Activated CD8-positive, alpha-beta T cell treated with anti-CD3 and anti-CD28 coated beads, Interleukin-2, amount 10 ng/mL, durations not matched to agents 7 days and 5 days (primary cell): Measurements from ENCODE around the gene SLC32A1. TPM values are rescaled to one million over a fixed set of nuclear protein-coding genes. Genes with fewer than 3 reads are reported as not detected.

ENCODE experiments used
- ATAC-seq: fragments of 150-1000 bp; cut with Tn5 transposase; one replicate; pipeline ENCODE4 v1.10.0; 2021; ENCODE audit warnings: moderate library complexity
- CTCF ChIA-PET: fragments of 350-600 bp; sonication (Branson Sonifier 250); formaldehyde crosslinking; loops from one replicate; lab custom pipeline; 2021; ENCODE audit warnings: antibody characterized with exemption; lab: Charles Lee
- POLR2A ChIA-PET: fragments of 350-600 bp; sonication (Branson Sonifier 250); formaldehyde crosslinking; loops from one replicate; lab custom pipeline; 2021; ENCODE audit warnings: antibody characterized with exemption; lab: Charles Lee
- DNase-seq: peaks from one replicate; pipeline ENCODE4 v3.0.0-alpha.2; 2020
- H3K27ac Mint-ChIP-seq: one replicate; pipeline ENCODE4 v1.8.0; 2021; ENCODE audit warnings: mild to moderate bottlenecking, mixed read lengths
- H3K27me3 Mint-ChIP-seq: one replicate; pipeline ENCODE4 v1.8.0; 2021; ENCODE audit warnings: low read depth, mixed read lengths
- H3K36me3 Mint-ChIP-seq: one replicate; pipeline ENCODE4 v1.8.0; 2021; ENCODE audit warnings: low read depth, mixed read lengths
- H3K4me1 Mint-ChIP-seq: one replicate; pipeline ENCODE4 v1.8.0; 2021; ENCODE audit warnings: low read depth, mixed read lengths
- H3K4me3 Mint-ChIP-seq: one replicate; pipeline ENCODE4 v1.8.0; 2021; ENCODE audit warnings: mild to moderate bottlenecking, mixed read lengths
- H3K9me3 Mint-ChIP-seq: one replicate; pipeline ENCODE4 v1.8.0; 2022; ENCODE audit warnings: mixed read lengths; ENCODE audit not compliant: insufficient read depth
- total RNA-seq, 2 experiments: library from RNA; stranded (reverse); gene quantifications; one replicate each; pipeline ENCODE4 v1.2.3, GENCODE V29; 2021

SLC32A1 gene
- total RNA-seq, 2 experiments from 2014 or later: not detected

DNA sequence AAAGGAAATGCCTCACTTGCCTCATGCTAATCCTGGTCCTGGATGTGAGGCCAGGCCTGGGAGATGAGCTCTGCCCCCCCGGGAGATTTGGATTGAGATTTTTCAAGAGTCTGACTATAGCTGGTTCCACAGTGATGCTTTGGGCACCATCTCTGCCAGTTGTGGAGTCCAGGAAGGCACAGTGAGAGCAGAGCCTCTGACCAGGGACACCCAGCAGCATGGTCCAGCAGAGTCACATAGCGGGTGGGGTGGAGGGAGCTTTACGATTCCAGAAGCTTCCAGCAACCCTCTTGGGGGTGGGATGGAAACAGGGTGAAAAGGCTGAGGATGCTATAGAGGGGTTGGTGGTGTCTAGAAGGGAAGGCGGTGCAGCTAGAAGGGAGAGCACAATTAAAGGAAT is 8.7 kb downstream of the SLC32A1 start:
- no peak overlapping the region for H3K4me3 Mint-ChIP-seq
- ChIA-PET POLR2A (no interaction called here), CTCF (interaction anchor here (0.6 to 4.0 kb wide), 4 partner anchors 16 to 256 kb away, joined by 3 to 26 read pairs (median 6); no protein-coding TSS in a partner anchor)
- no peak overlapping the region for H3K27ac Mint-ChIP-seq
- peaks cover 78% of the 10 kb centered on the region for H3K27me3 Mint-ChIP-seq
- H3K4me1 Mint-ChIP-seq: peaks cover 24% of the 10 kb centered on the region
- ATAC-seq (no peak), DNase-seq (no peak)
- H3K36me3 Mint-ChIP-seq: peaks cover 13% of the 10 kb centered on the region
- peaks cover 7% of the 10 kb centered on the region for H3K9me3 Mint-ChIP-seq

DNA sequence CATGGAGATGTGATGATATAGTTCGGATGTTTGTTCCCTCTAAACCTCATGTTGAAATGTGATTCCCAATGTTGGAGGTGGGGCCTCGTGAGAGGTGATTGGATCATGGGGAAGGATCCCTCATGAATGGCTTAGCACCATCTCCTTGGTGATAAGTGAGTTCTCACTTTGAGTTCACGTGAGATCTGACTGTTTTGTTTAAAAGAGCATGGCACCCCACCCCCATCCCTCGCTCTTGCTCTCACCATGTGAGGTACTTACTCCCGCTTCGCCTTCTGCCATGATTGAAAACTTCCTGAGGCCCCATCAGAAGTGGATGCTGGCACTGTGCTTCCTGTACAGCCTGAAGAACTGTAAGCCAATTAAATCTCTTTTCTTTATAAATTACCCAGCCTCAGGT is 10.9 kb downstream of the SLC32A1 start:
- no peak overlapping the region for H3K4me3 Mint-ChIP-seq
- DNase-seq: no peak
- no peak for ATAC-seq
- peaks cover 63% of the 10 kb centered on the region for H3K27me3 Mint-ChIP-seq
- peaks cover 2% of the 10 kb centered on the region for H3K36me3 Mint-ChIP-seq
- H3K4me1 Mint-ChIP-seq: peaks cover 10% of the 10 kb centered on the region
- H3K9me3 Mint-ChIP-seq: no peaks in the 10 kb centered on the region
- no peak overlapping the region for H3K27ac Mint-ChIP-seq
- ChIA-PET POLR2A (no interaction called here), CTCF (interaction anchor here (1.2 to 1.5 kb wide), 2 partner anchors 11 to 15 kb away, joined by 3 read pairs; partner anchors contain the start of gene SLC32A1)

DNA sequence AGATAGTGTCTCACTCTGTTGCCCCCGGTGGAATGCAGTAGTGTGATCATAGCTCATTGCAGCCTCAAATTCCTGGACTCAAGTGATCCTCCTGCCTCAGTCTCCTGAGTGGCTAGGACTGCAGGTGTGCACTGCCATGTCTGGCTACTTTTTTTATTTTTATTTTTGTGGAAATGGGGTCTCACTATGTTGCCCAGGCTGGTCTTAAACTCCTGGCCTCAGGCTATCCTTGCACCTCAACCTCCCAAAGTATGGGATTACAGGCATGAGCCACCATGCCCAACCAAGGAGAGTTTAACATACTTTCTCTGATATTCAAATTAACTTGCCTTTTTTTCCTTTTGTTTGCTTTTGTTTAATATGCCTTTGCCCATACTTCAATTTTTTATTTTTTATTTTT is 13.6 kb downstream of the SLC32A1 start:
- ATAC-seq: no peak
- POLR2A ChIA-PET: no interaction called here
- CTCF ChIA-PET: no interaction called here
- Mint-ChIP-seq H3K36me3 (no peaks in the 10 kb centered on the region), H3K4me3 (no peak overlapping the region), H3K27ac (no peak overlapping the region), H3K27me3 (peaks cover 65% of the 10 kb centered on the region), H3K4me1 (no peaks in the 10 kb centered on the region), H3K9me3 (no peaks in the 10 kb centered on the region)
- no peak for DNase-seq

- peaks cover 4% of the 10 kb centered on the region for H3K36me3 Mint-ChIP-seq
- H3K27me3 Mint-ChIP-seq: peaks cover 25% of the 10 kb centered on the region
- H3K4me1 Mint-ChIP-seq: peaks cover 22% of the 10 kb centered on the region
- no peaks in the 10 kb centered on the region for H3K9me3 Mint-ChIP-seq
- no peak overlapping the region for H3K27ac Mint-ChIP-seq
- POLR2A ChIA-PET: no interaction called here
- CTCF ChIA-PET: no interaction called here
- no peak for ATAC-seq
- H3K4me3 Mint-ChIP-seq: no peak overlapping the region
- DNase-seq: no peak
These were observed 21.5 kb downstream of the SLC32A1 start for GRCh38 chr20:38745757-38746156.

- no peaks in the 10 kb centered on the region for H3K9me3 Mint-ChIP-seq
- CTCF ChIA-PET: interaction anchor here (1.5 to 5.8 kb wide), 4 partner anchors 16 to 214 kb away, joined by 4 to 59 read pairs (median 20); no protein-coding TSS in a partner anchor
- peak overlapping the region; percentile 39 for H3K27ac Mint-ChIP-seq
- no peak for DNase-seq
- peaks cover 7% of the 10 kb centered on the region for H3K27me3 Mint-ChIP-seq
- peaks cover 29% of the 10 kb centered on the region for H3K4me1 Mint-ChIP-seq
- ATAC-seq: no peak
- H3K36me3 Mint-ChIP-seq: peaks cover 8% of the 10 kb centered on the region
- POLR2A ChIA-PET: interaction anchor here (0.7 to 2.6 kb wide), 3 partner anchors 22 to 172 kb away, joined by 3 to 14 read pairs (median 4); partner anchors contain the start of gene PPP1R16B
- H3K4me3 Mint-ChIP-seq: peak overlapping the region; percentile 93
These were observed 23.3 kb downstream of the SLC32A1 start for GRCh38 chr20:38747495-38748096.

DNA sequence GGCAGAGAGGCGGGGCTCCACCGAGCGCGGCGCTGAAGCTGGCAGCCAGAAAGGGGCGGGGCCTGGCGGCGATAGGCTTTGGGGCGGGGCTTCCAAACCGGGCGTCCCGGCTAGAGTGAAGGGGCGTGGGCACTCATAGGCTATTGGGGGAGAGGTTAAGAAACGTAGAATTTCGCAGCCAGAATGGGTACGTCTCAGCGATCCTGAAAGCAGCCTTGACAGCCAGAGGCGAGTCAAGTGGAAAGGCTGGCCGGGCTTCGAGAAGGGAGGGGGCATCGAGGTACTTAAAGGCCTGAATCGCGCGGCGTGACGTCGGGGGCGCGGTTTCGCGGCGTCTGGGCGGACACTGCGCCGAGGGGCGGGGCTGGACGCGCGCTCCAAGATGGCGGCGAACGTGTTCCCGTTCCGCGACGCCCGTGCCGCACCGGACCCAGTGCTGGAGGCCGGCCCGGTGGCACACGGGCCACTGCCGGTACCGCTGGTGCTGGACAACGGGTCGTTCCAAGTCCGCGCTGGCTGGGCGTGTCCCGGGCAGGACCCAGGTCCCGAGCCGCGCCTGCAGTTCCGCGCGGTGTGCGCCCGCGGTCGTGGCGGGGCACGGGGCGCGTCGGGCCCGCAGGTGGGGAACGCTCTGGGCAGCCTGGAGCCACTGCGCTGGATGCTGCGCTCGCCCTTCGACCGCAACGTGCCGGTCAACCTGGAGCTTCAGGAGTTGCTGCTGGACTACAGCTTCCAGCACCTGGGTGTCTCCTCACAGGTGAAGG is 24.0 kb downstream of the SLC32A1 start, which contains the start of gene ACTR5:
ACTR5 (plus strand) TSS at position 364 of the 764 bp plus-strand sequence; CDS start at position 383, 19 bp downstream.
- CTCF ChIA-PET: interaction anchor here (0.7 to 5.8 kb wide), 8 partner anchors 9 to 301 kb away, joined by 3 to 59 read pairs (median 4); no protein-coding TSS in a partner anchor
- peak; percentile 92 for ATAC-seq

DNA sequence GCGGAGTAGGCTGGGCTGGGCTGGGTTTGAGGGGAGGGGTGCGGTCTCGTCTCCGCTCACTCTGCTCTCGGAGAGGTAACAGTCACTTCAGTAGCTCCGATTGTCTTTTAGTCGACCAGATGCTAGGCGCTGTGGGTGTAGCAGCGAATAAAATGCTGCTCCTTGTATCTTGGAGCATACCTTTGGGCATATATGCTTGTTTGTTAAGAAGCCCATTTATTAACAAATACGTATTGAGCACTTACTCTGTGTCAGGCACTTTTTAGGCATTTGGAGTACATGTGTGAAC is 24.5 kb downstream of the SLC32A1 start:
- CTCF ChIA-PET: interaction anchor here (0.7 to 5.8 kb wide), 10 partner anchors 9 to 516 kb away, joined by 3 to 59 read pairs (median 4); no protein-coding TSS in a partner anchor
- peak overlapping the region; percentile 82 for H3K27ac Mint-ChIP-seq
- peaks cover 29% of the 10 kb centered on the region for H3K4me1 Mint-ChIP-seq
- peaks cover under 1% of the 10 kb centered on the region for H3K27me3 Mint-ChIP-seq
- H3K9me3 Mint-ChIP-seq: no peaks in the 10 kb centered on the region
- DNase-seq (peak; percentile 70), ATAC-seq (peak; percentile 59)
- H3K4me3 Mint-ChIP-seq: peak overlapping the region; percentile 93
- POLR2A ChIA-PET: interaction anchor here (1.1 to 2.6 kb wide), 2 partner anchors 23 to 57 kb away, joined by 4 to 14 read pairs; partner anchors contain the start of gene PPP1R16B
- H3K36me3 Mint-ChIP-seq: peaks cover 11% of the 10 kb centered on the region

More for the DNA sequence above, 24.0 kb downstream of the SLC32A1 start, which contains the start of gene ACTR5:
- peaks cover 10% of the 10 kb centered on the region for H3K36me3 Mint-ChIP-seq
- no peaks in the 10 kb centered on the region for H3K9me3 Mint-ChIP-seq
- DNase-seq: peak; percentile 97
- peaks cover 5% of the 10 kb centered on the region for H3K27me3 Mint-ChIP-seq
- peaks cover 29% of the 10 kb centered on the region for H3K4me1 Mint-ChIP-seq
- POLR2A ChIA-PET: interaction anchor here (0.7 to 2.6 kb wide), 3 partner anchors 23 to 172 kb away, joined by 3 to 14 read pairs (median 4); partner anchors contain the start of gene PPP1R16B
- peak within 1 kb of the TSS; percentile 93 for H3K4me3 Mint-ChIP-seq
- peak within 1 kb of the TSS; percentile 97 for H3K27ac Mint-ChIP-seq

DNA sequence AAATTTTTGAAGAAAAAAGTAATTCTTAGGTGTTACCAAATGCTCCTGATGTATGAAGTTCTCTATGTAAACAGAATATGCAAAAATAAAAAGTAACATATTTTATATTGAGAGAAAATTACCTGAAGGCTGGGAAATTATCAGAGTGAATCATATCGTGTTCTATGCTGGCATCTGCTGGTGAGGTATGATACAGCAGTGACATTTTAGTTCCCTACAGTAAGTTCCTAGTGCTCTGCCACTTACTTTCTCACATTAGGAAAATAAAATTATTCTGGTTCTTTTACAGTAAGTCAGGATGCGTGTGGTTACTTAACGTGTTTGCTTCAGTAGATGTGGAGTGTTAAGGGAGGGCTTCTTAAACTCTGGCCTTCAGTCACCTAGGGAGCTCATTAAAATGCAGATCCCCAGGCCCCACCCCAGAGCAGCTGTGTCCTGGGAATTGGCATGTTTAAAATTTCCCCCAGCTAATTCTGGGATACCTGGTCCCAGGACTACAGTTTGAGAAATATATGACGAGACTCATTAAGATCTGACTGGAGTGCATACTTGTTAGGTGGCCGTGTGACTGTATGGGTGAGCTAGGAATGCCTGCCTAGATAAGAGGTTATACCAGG is 27.2 kb downstream of the SLC32A1 start:
- ChIA-PET POLR2A (no interaction called here), CTCF (interaction anchor here (0.6 to 5.8 kb wide), 33 partner anchors 11 to 305 kb away, joined by 3 to 59 read pairs (median 5); partner anchors contain the start of genes DHX35, PPP1R16B and SLC32A1)
- H3K4me3 Mint-ChIP-seq: no peak overlapping the region
- no peak for ATAC-seq
- H3K27ac Mint-ChIP-seq: no peak overlapping the region
- H3K27me3 Mint-ChIP-seq: no peaks in the 10 kb centered on the region
- H3K4me1 Mint-ChIP-seq: peaks cover 32% of the 10 kb centered on the region
- H3K36me3 Mint-ChIP-seq: peaks cover 28% of the 10 kb centered on the region
- no peaks in the 10 kb centered on the region for H3K9me3 Mint-ChIP-seq
- DNase-seq: peak; percentile 54

GRCh38 chr20:38752029-38752428 is 27.7 kb downstream of the SLC32A1 start:
- no peaks in the 10 kb centered on the region for H3K9me3 Mint-ChIP-seq
- ATAC-seq (no peak), DNase-seq (no peak)
- H3K27me3 Mint-ChIP-seq: no peaks in the 10 kb centered on the region
- ChIA-PET POLR2A (no interaction called here), CTCF (interaction anchor here (0.6 to 5.8 kb wide), 30 partner anchors 11 to 306 kb away, joined by 3 to 59 read pairs (median 4); partner anchors contain the start of genes PPP1R16B and SLC32A1)
- peaks cover 29% of the 10 kb centered on the region for H3K36me3 Mint-ChIP-seq
- H3K27ac Mint-ChIP-seq: no peak overlapping the region
- H3K4me1 Mint-ChIP-seq: peaks cover 32% of the 10 kb centered on the region
- H3K4me3 Mint-ChIP-seq: no peak overlapping the region

GRCh38 chr20:38754924-38755323 is 30.6 kb downstream of the SLC32A1 start:
- Mint-ChIP-seq H3K27me3 (no peaks in the 10 kb centered on the region), H3K4me3 (no peak overlapping the region), H3K4me1 (peaks cover 13% of the 10 kb centered on the region), H3K36me3 (peaks cover 37% of the 10 kb centered on the region), H3K27ac (no peak overlapping the region), H3K9me3 (no peaks in the 10 kb centered on the region)
- ATAC-seq: no peak
- ChIA-PET POLR2A (no interaction called here), CTCF (interaction anchor here (1.2 to 2.1 kb wide), 2 partner anchors 96 to 106 kb away, joined by 3 to 6 read pairs; no protein-coding TSS in a partner anchor)
- no peak for DNase-seq

DNA sequence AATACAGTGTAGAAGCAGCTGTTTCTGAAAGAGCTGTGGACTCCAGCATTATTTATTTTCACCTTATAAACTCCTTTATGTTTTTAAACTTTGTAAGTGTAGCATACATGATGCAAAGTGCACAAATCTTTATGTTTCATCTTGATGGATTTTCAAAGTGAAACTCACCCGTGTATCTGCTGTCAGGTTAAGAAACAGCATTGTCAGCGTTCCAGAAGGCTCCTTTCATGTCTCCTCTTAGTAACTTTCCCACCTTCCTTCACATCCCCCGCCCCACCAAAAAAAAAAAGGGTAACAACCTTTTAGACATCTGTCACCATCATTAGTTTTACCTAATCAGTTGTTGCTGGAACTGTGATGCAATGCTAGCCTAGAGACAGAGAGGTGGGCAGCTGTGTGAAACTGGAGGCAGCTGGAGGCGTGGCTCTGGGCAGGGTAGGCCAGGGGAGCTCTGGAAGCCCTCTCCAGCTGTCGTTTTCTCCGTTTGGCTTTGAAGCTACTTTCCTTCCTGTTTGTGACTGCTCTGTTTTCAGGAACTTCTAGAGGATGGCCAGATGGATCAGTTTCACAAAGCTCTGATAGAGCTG is 31.1 kb downstream of the SLC32A1 start:
- POLR2A ChIA-PET: no interaction called here
- DNase-seq (no peak), ATAC-seq (no peak)
- CTCF ChIA-PET: interaction anchor here (1.2 to 2.1 kb wide), 2 partner anchors 97 to 106 kb away, joined by 3 to 6 read pairs; no protein-coding TSS in a partner anchor
- H3K4me3 Mint-ChIP-seq: no peak overlapping the region
- peaks cover 37% of the 10 kb centered on the region for H3K36me3 Mint-ChIP-seq
- peaks cover 9% of the 10 kb centered on the region for H3K4me1 Mint-ChIP-seq
- no peak overlapping the region for H3K27ac Mint-ChIP-seq
- no peaks in the 10 kb centered on the region for H3K27me3 Mint-ChIP-seq
- H3K9me3 Mint-ChIP-seq: no peaks in the 10 kb centered on the region
